GM12878 (cell line): ENCODE results near the gene IGF2R. TPM values are rescaled to one million over a fixed set of nuclear protein-coding genes. Genes with fewer than 3 reads are reported as not detected.

Experiments used
- ATAC-seq: fragments of 200-7000 bp; cut with Tn5 transposase; 3 replicates; pipeline ENCODE4 v1.9.1; 2020; ENCODE audit warnings: mild to moderate bottlenecking, moderate library complexity
- BruUV-seq: library from RNA; stranded (reverse); fragments of 400-500 nt; replicated peaks from 2 replicates; lab custom pipeline; 2021; lab: Mats Ljungman, UMichigan
- CTCF ChIA-PET: fragments of 300-600 bp; sonication (Branson Sonifier 250); formaldehyde crosslinking; extraction: SDS; loops from one replicate; lab custom pipeline; 2021; ENCODE audit warnings: inconsistent platforms; lab: Yijun Ruan, JAX
- POLR2A ChIA-PET: fragments of 350-600 bp; formaldehyde crosslinking; extraction: SDS; loops from one replicate; lab custom pipeline; 2021; ENCODE audit warnings: inconsistent platforms; lab: Charles Lee
- RAD21 ChIA-PET: fragments of 300-600 bp; sonication (Branson Sonifier 250); formaldehyde crosslinking; loops from one replicate; lab custom pipeline; 2023; ENCODE audit warnings: antibody characterized with exemption; ENCODE audit not compliant: unreplicated experiment; lab: Charles Lee
- SMC1A ChIA-PET: fragments of 300-600 bp; sonication (Branson Sonifier 250); formaldehyde crosslinking; loops from one replicate; lab custom pipeline; 2023; ENCODE audit not compliant: unreplicated experiment, uncharacterized antibody; lab: Charles Lee
- DNase-seq: peaks from one replicate; pipeline ENCODE4 v3.0.0-alpha.2; 2011; ENCODE audit warnings: low read depth, low spot score
- FAIRE-seq: peaks from 3 replicates; lab custom pipeline; 2011; peaks lifted over from hg19 to GRCh38; lab: Jason Lieb, UNC
- H2AFZ ChIP-seq: 2 replicates; pipeline ENCODE4 v1.6.0; 2011; ENCODE audit warnings: low read depth, low read length, control low read depth; ENCODE audit not compliant: control insufficient read depth
- H3K27ac ChIP-seq: 2 replicates; pipeline ENCODE4 v1.5.1; 2011; ENCODE audit warnings: control low read depth; ENCODE audit not compliant: control insufficient read depth, insufficient read depth
- H3K27me3 ChIP-seq, 2 experiments: replicated peaks in 1 of 2; 2 replicates each; pipeline versions ENCODE4 v1.6.0 to v1.6.1; 2011; ENCODE audit warnings: low read length in 1 of 2; ENCODE audit not compliant: control insufficient read depth in 2 of 2, insufficient read depth in 2 of 2
- H3K36me3 ChIP-seq, 2 experiments: 2 replicates each; pipeline ENCODE4 v1.5.1; 2011; ENCODE audit warnings: low read length in 1 of 2; ENCODE audit not compliant: control insufficient read depth in 2 of 2, insufficient read depth in 2 of 2
- H3K4me1 ChIP-seq: 2 replicates; pipeline ENCODE4 v1.6.1; 2011; ENCODE audit warnings: mild to moderate bottlenecking, low read length, moderate library complexity, mixed read lengths; ENCODE audit not compliant: control insufficient read depth, insufficient read depth
- H3K4me2 ChIP-seq: 2 replicates; pipeline ENCODE4 v1.6.0; 2011; ENCODE audit warnings: control low read depth; ENCODE audit not compliant: control insufficient read depth, insufficient read depth
- H3K4me3 ChIP-seq: fragments of 200-600 bp; sonication (generic); 2 replicates; pipeline ENCODE4 v1.5.1; 2016
- H3K79me2 ChIP-seq: 2 replicates; pipeline ENCODE4 v1.6.0; 2011; ENCODE audit warnings: low read length; ENCODE audit not compliant: control insufficient read depth, insufficient read depth
- H3K9ac ChIP-seq: 2 replicates; pipeline ENCODE4 v1.8.0; 2011; ENCODE audit warnings: low read length, control low read depth, mixed read lengths; ENCODE audit not compliant: control insufficient read depth, insufficient read depth
- H3K9me3 ChIP-seq: replicated peaks from 3 replicates; pipeline ENCODE4 v1.5.1; 2011; ENCODE audit warnings: mild to moderate bottlenecking, low read length; ENCODE audit not compliant: control insufficient read depth, insufficient read depth
- H4K20me1 ChIP-seq: 2 replicates; pipeline ENCODE4 v1.6.0; 2011; ENCODE audit not compliant: control insufficient read depth, insufficient read depth
- CREB1 ChIP-seq: IDR thresholded peaks from 2 replicates; pipeline ENCODE4 v1.6.1; 2012; ENCODE audit warnings: low read depth, mild to moderate bottlenecking, inconsistent platforms
- MXI1 ChIP-seq: fragments of 150-350 bp; IDR thresholded peaks from 2 replicates; pipeline ENCODE4 v1.6.1; 2011; ENCODE audit warnings: low read depth, mild to moderate bottlenecking, inconsistent platforms, low read length, improper control_type of control experiment
- POLR2A ChIP-seq: IDR thresholded peaks from 2 replicates; pipeline ENCODE4 v1.6.1; 2011; ENCODE audit warnings: low read depth, mild to moderate bottlenecking, low read length
- WGBS: methylation state at CpG from one replicate; pipeline ENCODE4 v1.1.6; 2016; ENCODE audit warnings: low lambda C conversion rate; ENCODE audit not compliant: insufficient replicate concordance, insufficient coverage; ENCODE audit errors: missing lambda C conversion rate; 5-methylcytosine and 5-hydroxymethylcytosine counted together
- in situ Hi-C: fragments of 300-500 bp; cut with MboI; formaldehyde crosslinking; loops from 9 replicates; pipeline ENCODE4 v1.14.3; 2018; ENCODE audit warnings: mixed read lengths
- intact Hi-C: fragments of 100-400 bp; cut with micrococcal nuclease; formaldehyde crosslinking; loops from one replicate; pipeline ENCODE4 v1.14.2; 2022; ENCODE audit not compliant: unreplicated experiment
- polyA plus RNA-seq, 11 experiments: library from polyadenylated mRNA; depleted of rRNA in 4 of 11; unstranded in 6 of 11; stranded (reverse) in 5 of 11; fragments of >200 nt; fragmentation: Nextera tagmentation in 4 of 11; fragmentation: Illumina TruSeq in 1 of 11; extraction: Ambion mirVana in 4 of 11; extraction: Trizol in 1 of 11; gene quantifications; 1 replicate in 1 of 11; 2 replicates in 10 of 11; pipeline versions ENCODE4 v1.2.1 to v1.2.3, GENCODE V29; 2011 to 2016; ENCODE audit warnings: inconsistent platforms in 2 of 11, missing spikeins in 2 of 11, low read depth in 1 of 11
- total RNA-seq, 4 experiments: library from RNA; depleted of rRNA in 3 of 4; stranded (reverse); fragments of >200 nt in 3 of 4; fragmentation: Illumina TruSeq in 1 of 4; extraction: Trizol in 1 of 4; gene quantifications; 2 replicates each; pipeline versions ENCODE4 v1.2.1 to v1.2.3, GENCODE V29; 2013 to 2021
- TF ChIP-seq, protein P1 (sequence below), 3 experiments: IDR thresholded peaks in 2 of 3; conservative IDR thresholded peaks in 1 of 3; 2 replicates each; pipeline ENCODE4 v1.5.1; 2011; ENCODE audit warnings: low read depth in 3 of 3, low read length in 3 of 3, mild to moderate bottlenecking in 3 of 3, control low read depth in 2 of 3, moderate library complexity in 2 of 3, inconsistent platforms in 1 of 3, mixed read lengths in 1 of 3; ENCODE audit not compliant: control insufficient read depth in 2 of 3, insufficient read depth in 1 of 3; ENCODE audit errors: extremely low read depth in 1 of 3

The IGF2R gene
- total and polyA plus RNA-seq, 10 of the 15 experiments (the other 5 are each of a cell fraction or from before 2014, with no cell fraction given), result 1.00 to 40.1 (median 16.8) TPM

- Histone ChIP-seq H3K27ac (no peak overlapping the region), H3K9ac (no peak overlapping the region), H2AFZ (no peak overlapping the region), H3K4me2 (no peak overlapping the region), H3K27me3 (no peaks in the 10 kb centered on the region), H4K20me1 (no peaks in the 10 kb centered on the region), H3K4me3 (no peak overlapping the region), H3K4me1 (no peaks in the 10 kb centered on the region), H3K36me3 (peaks cover 19 to 25% of the 10 kb centered on the region in 2 experiments), H3K9me3 (no peaks in the 10 kb centered on the region), H3K79me2 (no peaks in the 10 kb centered on the region)
- ChIA-PET POLR2A (no interaction called here), CTCF (interaction anchor here (0.6 kb wide), 1 partner anchor 467 kb away, joined by 3 read pairs; no protein-coding TSS in a partner anchor), SMC1A (interaction anchor here (1.2 to 2.1 kb wide), 2 partner anchors 11 to 13 kb away, joined by 3 to 5 read pairs; no protein-coding TSS in a partner anchor), RAD21 (interaction anchor here (1.8 kb wide), 1 partner anchor 223 kb away, joined by 5 read pairs; no protein-coding TSS in a partner anchor)
- FAIRE-seq, result no peak
- no peak for ATAC-seq
- DNase-seq, result no peak
- no TSS peak for BruUV-seq
- intact Hi-C loops (no loop called here), in situ Hi-C loops (no loop called here)
- 98% methylated on average over 8 of the region's 8 CpGs for WGBS
- TF ChIP-seq CREB1 (no peak), POLR2A (0 out of 2 replicates have a peak, but pooled peaks have one; percentile 19)
Measured at GRCh38 chr6:160086754-160087153, 117.9 kb downstream of the IGF2R start.

GRCh38 chr6:160088069-160088783 is 119.3 kb downstream of the IGF2R start:
- H3K27ac ChIP-seq, result no peak overlapping the region
- no TSS peak for BruUV-seq
- no peak overlapping the region for H2AFZ ChIP-seq
- H3K79me2 ChIP-seq, result no peaks in the 10 kb centered on the region
- ChIA-PET POLR2A (no interaction called here), RAD21 (no interaction called here), SMC1A (interaction anchor here (1.5 kb wide), 1 partner anchor 50 kb away, joined by 3 read pairs; no protein-coding TSS in a partner anchor), CTCF (interaction anchor here (1.2 to 2.3 kb wide), 3 partner anchors 11 to 367 kb away, joined by 3 to 6 read pairs (median 6); no protein-coding TSS in a partner anchor)
- H3K9ac ChIP-seq, result no peak overlapping the region
- no peaks in the 10 kb centered on the region for H3K27me3 ChIP-seq
- no peak for TF ChIP-seq MXI1
- TF ChIP-seq, protein P1, sequence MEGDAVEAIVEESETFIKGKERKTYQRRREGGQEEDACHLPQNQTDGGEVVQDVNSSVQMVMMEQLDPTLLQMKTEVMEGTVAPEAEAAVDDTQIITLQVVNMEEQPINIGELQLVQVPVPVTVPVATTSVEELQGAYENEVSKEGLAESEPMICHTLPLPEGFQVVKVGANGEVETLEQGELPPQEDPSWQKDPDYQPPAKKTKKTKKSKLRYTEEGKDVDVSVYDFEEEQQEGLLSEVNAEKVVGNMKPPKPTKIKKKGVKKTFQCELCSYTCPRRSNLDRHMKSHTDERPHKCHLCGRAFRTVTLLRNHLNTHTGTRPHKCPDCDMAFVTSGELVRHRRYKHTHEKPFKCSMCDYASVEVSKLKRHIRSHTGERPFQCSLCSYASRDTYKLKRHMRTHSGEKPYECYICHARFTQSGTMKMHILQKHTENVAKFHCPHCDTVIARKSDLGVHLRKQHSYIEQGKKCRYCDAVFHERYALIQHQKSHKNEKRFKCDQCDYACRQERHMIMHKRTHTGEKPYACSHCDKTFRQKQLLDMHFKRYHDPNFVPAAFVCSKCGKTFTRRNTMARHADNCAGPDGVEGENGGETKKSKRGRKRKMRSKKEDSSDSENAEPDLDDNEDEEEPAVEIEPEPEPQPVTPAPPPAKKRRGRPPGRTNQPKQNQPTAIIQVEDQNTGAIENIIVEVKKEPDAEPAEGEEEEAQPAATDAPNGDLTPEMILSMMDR (IDR thresholded peaks at IDR 0.05 in 2 of 3, conservative IDR thresholded peaks at IDR 0.05 in 1 of 3; ENCODE audit: control insufficient read depth in 2 of 3, extremely low read depth in 1 of 3, insufficient read depth in 1 of 3, low read depth in 3 of 3, low read length in 3 of 3), result peak in 2 of 3 experiments; percentile 19 to 40; a peak in 3 of 6 replicates
- in situ Hi-C loops (no loop called here), intact Hi-C loops (no loop called here)
- H3K4me2 ChIP-seq, result no peak overlapping the region
- 82% methylated on average over 13 of the region's 13 CpGs for WGBS
- no peaks in the 10 kb centered on the region for H3K4me1 ChIP-seq
- no peak overlapping the region for H3K4me3 ChIP-seq
- DNase-seq (no peak), ATAC-seq (no peak), FAIRE-seq (no peak)
- peaks cover 21 to 31% of the 10 kb centered on the region in 2 experiments for H3K36me3 ChIP-seq
- H4K20me1 ChIP-seq, result no peaks in the 10 kb centered on the region
- H3K9me3 ChIP-seq, result no peaks in the 10 kb centered on the region
